Stimulated activated CD4-positive, alpha-beta T cell treated with anti-CD3 and anti-CD28 coated beads, Interleukin-1b, Interleukin-23, amount 100 ng/mL, for 24 hours (primary cell): ENCODE data around the gene ACOT8.
"Not testable (repeated sequence)": the region's sequence is repeated elsewhere in the genome, so short reads cannot be mapped to it uniquely, and the experiment has no call there.

ENCODE experiments used
- DNase-seq, 4 experiments: peaks; one replicate each; pipeline ENCODE4 v3.0.0-alpha.2; 2020; ENCODE audit warnings: low read depth in 4 of 4, low spot score in 1 of 4

Gene ACOT8

GRCh38 chr20:45828589-45828988 is 28.6 kb downstream of the ACOT8 start:
- no peak for DNase-seq

DNA sequence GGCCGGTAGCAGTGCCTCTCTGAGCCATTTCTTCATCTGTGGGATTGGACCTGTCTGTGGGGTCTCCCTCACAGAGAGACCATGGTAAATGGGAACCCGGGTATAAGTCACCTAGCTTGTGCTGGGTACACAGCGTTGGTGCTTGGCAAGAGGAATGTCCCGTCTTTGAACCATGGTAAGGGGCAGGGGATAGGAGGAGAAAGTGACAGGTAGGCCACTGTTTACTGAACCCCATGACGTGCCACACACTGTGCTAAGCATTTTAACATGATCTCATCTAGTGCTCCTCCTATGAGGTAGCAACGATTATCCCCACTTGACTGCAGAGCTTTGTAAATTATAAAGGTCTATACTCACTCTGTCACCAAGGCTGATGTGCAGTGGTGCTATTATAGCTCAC is 29.5 kb downstream of the ACOT8 start:
- DNase-seq, result no peak

GRCh38 chr20:45827030-45827652 is 30.1 kb downstream of the ACOT8 start, which contains the start of gene TNNC2:
TSS of gene TNNC2 (minus strand) at chr20:45827312. CDS start at chr20:45827248, 64 bp downstream.
- no peak for DNase-seq

GRCh38 chr20:45826381-45827019 is 30.7 kb downstream of the ACOT8 start:
- no peak for DNase-seq

DNA sequence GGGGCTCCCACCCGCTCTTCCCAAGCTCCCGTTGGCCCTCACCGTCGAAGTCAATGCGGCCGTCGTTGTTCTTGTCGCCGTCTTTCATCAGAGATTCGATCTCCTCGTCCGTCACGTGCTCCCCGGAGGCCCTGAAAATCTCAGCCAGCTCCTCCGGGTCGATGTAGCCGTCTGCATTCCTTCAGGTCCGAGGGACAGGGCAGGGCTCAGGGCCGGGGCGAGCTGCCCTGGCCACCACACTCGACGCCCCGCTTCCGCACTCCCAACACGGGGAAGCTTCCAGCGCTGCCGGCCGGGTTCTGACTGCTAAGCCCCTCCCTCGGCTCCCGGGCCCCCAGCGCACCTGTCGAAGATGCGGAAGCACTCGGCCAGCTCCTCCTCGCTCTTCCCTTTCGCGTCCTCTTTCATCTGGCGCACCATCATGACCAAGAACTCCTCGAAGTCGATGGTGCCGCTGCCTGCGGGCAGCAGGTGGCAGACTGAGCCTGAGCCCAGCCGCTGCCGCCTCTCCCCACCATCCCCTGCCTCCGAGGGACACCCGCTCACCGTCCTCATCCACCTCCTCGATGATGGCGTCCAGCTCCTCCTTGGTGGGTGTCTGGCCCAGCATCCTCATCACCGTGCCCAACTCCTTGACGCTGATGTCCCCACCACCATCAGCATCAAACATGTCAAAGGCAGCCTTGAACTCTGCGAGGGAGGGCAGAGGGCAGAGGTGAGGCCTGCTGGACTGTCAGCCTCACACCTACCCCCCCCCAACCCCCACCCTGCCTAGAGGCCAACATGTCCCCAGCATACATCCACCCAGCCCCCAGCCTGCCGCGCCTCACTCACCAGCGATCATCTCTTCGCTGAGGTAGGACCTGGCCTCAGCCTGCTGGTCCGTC is 33.0 kb downstream of the ACOT8 start:
- peak in 2 of 4 experiments; percentile 20 to 29 for DNase-seq

GRCh38 chr20:45822857-45823256 is 34.3 kb downstream of the ACOT8 start:
- DNase-seq, result no peak

GRCh38 chr20:45821947-45822346 is 35.2 kb downstream of the ACOT8 start:
- DNase-seq, result no peak

- no peak for DNase-seq
These were observed 37.7 kb downstream of the ACOT8 start for GRCh38 chr20:45819466-45819865.

DNA sequence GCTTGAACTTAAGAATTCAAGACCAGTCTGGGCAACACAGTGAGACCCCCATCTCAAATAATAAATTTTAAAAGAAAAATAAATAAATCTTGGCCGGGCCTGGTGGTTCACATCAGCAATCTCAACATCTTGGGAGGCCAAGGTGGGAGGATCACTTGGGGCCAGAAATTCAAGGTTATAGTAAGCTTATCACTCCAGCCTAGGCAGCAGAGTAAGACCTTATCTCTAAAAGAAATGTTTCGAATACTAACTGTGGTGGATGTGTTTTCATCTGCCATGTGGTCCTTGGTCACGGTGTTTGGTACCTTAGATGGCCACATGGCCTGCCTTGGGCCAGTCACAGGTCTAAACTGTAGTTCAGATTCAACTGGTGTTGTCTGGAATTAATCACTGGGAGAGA is 39.0 kb downstream of the ACOT8 start:
- DNase-seq, result no peak

GRCh38 chr20:45817376-45818194 is 39.6 kb downstream of the ACOT8 start:
- no peak for DNase-seq

DNA sequence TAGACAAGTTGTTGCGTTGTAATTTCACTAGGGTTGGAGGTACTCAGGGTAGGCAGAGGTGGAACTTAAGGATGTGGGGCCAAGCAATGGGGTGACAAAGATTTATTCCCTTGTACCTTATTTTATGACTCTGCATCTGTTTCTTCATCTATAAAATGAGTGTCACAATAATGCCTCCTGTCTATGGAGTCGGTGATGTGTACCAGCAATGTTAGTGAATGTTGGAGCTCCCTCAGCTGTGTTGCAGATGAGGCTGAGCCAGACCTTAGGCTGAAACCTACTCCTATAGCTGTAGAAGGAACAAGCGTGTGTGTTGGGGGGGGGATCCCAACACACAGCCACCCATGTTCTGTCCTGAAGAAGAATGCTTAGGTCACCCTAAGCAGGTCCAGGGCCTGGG is 40.2 kb downstream of the ACOT8 start:
- no peak for DNase-seq

DNA sequence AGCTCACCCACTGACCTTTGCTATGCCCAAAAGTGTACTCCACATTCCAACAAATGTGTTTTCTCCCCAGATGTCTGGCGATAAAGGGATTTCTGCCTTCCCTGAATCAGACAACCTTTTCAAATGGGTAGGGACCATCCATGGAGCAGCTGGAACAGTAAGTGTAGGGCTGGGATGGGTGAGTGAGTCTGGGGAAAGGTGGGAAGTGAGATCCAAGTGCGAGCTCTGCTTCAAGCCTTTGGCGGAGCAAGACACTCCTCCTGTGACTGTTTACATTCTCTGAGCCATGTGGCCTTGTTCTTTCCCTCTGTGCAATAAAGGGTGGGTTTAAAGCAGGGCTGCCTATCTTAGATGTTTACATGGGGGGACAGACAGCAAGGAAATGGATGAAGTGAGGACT is 42.9 kb downstream of the ACOT8 start:
- no peak for DNase-seq

DNA sequence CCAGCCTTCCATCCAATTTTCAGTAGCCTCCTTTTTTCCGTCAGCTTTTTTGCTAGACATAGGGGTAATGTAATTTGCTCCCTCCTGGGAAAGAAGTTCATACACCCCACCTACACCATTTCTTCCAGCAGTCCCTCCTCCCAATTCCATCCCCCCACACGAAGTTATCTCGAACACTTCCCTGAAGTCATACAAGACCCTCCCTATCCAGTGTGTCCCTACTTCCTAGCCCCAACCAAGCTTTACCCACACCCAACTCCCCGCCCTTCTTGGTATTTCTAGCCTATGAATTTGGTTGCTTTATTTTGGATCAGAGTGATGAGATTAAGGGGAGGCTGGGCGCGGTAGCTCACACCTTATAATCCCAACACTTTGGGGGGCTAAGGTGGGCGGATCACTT is 43.7 kb downstream of the ACOT8 start:
- DNase-seq, result no peak

DNA sequence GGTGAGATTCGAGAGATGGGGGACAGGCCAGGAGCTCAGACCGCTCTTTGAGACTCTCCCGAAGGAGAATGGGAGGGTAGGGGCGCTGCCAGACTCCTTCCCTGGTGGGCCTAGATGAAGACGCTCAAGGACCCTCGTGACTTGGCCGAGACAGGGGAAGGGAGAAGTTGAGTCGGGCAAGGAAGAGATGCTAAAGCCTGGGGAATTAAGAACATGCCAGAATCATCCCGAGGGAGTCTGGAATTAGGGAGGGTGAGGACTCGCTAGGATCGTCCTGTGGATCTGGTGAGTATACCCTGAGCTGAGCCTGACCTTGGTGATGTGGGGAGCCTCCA is 44.2 kb downstream of the ACOT8 start:
- DNase-seq, result no peak

GRCh38 chr20:45812157-45813005 is 44.8 kb downstream of the ACOT8 start, which contains the start of gene UBE2C:
TSS of gene UBE2C (plus strand) at chr20:45812644. CDS start at chr20:45812696, 52 bp downstream.
- DNase-seq, result peak; percentile 75 to 89 (median 84)

DNA sequence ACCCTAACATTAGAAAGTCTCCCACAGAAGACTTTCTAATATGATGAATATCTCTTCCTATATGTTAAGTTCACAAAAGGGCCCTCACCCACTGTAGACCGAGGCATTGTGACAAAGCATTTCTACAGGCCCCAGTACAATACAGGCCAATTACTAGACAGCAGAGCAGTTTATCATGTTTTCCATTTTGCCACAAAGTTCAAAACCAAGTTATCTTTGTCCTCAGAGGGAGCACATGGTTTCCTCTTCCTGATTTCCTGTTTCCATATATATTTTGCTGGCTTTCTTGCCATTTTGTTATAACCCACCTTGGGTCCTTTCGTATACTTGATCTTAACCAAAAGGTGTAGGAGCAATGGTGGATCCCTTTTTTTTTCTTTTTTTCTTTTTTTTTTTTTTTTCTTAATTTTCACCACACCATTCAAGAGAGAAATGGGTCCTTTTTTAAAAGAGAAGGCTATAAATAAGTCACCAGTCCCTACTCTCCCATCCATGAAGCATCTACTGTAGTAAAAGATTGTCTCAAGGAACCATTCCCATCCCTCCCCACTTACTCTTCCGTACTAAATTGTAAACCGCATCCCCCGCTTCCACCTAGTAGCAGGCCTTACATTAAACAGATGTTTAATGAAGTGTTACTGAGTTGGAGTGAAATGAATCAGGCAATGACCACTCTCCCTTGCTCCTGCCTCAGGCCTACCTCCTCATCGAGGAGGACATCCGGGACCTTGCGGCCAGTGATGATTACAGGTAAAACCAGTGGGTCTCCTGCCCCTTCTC is 46.8 kb downstream of the ACOT8 start:
- DNase-seq, result no peak

GRCh38 chr20:45801851-45802250 is 55.3 kb downstream of the ACOT8 start:
- no peak for DNase-seq

DNA sequence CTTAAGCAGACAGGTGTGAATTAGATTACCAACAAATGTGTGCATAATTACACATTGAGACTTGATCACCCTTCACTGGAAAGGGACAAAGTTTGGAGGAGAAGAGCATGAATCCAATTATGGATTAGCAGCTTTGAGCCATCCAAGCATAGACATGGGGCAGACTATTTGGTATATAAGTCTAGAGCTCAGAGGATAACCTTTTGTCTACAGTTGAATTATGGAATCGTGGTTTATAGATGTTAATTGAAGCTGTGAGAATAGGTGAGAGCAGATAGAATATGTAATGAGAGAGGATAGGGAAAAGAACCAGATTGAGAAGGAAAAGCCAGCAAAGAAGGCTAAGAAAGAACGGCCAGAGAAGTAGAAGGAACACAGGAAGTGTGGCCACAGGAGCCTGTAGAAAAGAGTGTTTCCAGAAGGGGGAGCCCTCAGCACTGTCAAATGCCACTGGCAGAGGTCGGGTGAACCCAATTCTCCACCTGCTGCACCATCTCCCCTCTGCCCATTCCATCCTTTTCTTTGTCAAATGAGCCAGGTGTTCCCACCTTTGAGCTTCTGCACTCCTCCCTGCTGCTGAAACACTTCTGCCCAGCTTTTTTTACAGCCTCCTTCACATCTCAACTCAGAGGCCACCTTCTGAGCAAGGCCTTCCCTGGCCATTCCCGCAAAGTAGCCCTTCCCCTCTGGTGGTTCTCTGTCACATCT is 58.1 kb downstream of the ACOT8 start:
- DNase-seq, result peak in 2 of 4 experiments; percentile 35 to 36

- DNase-seq, result not testable (repeated sequence)
These were observed 59.2 kb downstream of the ACOT8 start for GRCh38 chr20:45797955-45798354.
